ENCODE measurements around the gene PIK3CD.

PIK3CD gene

DNA sequence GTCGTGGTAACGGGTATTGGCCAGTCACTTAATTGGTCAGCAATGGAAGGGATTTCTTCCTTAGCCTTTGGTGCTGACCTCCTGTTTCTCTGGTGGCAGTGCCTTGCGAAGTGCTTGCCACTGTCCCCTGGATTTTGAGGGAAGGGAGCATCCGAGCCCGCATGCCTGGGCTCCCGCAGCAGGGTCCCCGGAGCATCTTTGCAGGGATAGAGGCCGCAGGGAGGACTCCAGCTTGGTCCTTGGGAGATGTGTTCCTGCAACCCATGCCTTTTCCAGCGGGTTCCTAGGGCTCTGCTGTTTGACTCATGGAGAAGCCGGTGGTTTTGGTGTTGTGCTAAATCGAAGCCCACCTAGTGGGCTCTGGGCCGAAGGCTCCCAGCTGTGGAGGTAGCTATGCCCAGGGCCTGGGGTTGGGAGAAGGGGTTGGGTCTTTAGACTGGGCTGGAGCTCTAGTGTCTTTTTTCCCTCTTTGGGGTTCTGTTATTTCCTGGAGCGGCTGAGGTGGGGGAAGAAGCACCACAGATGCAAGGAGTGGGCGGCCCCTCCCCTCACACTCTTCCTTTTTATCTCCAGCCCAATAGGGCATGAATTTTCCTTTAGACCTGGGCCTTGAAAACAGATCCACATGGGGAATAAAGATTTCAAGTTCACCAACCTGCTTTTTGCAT, 39.0 kb downstream of the PIK3CD start:
- no peak for DNase-seq
- TF ChIP-seq, protein P1, sequence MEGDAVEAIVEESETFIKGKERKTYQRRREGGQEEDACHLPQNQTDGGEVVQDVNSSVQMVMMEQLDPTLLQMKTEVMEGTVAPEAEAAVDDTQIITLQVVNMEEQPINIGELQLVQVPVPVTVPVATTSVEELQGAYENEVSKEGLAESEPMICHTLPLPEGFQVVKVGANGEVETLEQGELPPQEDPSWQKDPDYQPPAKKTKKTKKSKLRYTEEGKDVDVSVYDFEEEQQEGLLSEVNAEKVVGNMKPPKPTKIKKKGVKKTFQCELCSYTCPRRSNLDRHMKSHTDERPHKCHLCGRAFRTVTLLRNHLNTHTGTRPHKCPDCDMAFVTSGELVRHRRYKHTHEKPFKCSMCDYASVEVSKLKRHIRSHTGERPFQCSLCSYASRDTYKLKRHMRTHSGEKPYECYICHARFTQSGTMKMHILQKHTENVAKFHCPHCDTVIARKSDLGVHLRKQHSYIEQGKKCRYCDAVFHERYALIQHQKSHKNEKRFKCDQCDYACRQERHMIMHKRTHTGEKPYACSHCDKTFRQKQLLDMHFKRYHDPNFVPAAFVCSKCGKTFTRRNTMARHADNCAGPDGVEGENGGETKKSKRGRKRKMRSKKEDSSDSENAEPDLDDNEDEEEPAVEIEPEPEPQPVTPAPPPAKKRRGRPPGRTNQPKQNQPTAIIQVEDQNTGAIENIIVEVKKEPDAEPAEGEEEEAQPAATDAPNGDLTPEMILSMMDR (IDR thresholded peaks at IDR 0.05; ENCODE audit: low read depth, low read length): no peak
- H3K9me3 ChIP-seq (ENCODE audit: severe bottlenecking): no peaks in the 10 kb centered on the region
- peaks cover 6% of the 10 kb centered on the region for H3K27me3 ChIP-seq (ENCODE audit: insufficient read depth, low read depth, severe bottlenecking)
- no peaks in the 10 kb centered on the region; the same call in 1 of the 2 replicates for H3K36me3 ChIP-seq
- H3K27ac ChIP-seq: no peak overlapping the region
- H3K4me3 ChIP-seq (ENCODE audit: low read depth, low read length): no peak overlapping the region

GRCh38 chr1:9691108-9691445, 39.5 kb downstream of the PIK3CD start:
- peaks cover 6% of the 10 kb centered on the region for H3K27me3 ChIP-seq (ENCODE audit: insufficient read depth, low read depth, severe bottlenecking)
- no peaks in the 10 kb centered on the region; the same call in 1 of the 2 replicates for H3K36me3 ChIP-seq
- no peak overlapping the region for H3K27ac ChIP-seq
- TF ChIP-seq, protein P1 (IDR thresholded peaks at IDR 0.05; ENCODE audit: low read depth, low read length): no peak
- no peak for DNase-seq
- H3K4me3 ChIP-seq (ENCODE audit: low read depth, low read length): no peak overlapping the region
- no peaks in the 10 kb centered on the region for H3K9me3 ChIP-seq (ENCODE audit: severe bottlenecking)

- H3K9me3 ChIP-seq (ENCODE audit: severe bottlenecking): no peaks in the 10 kb centered on the region
- H3K36me3 ChIP-seq: no peaks in the 10 kb centered on the region; the same call in 1 of the 2 replicates
- TF ChIP-seq, protein P1 (IDR thresholded peaks at IDR 0.05; ENCODE audit: low read depth, low read length): no peak
- no peak overlapping the region for H3K27ac ChIP-seq
- DNase-seq: no peak
- H3K27me3 ChIP-seq (ENCODE audit: insufficient read depth, low read depth, severe bottlenecking): peaks cover 6% of the 10 kb centered on the region
- H3K4me3 ChIP-seq (ENCODE audit: low read depth, low read length): no peak overlapping the region
Observed at GRCh38 chr1:9691691-9692090, 40.2 kb downstream of the PIK3CD start.

GRCh38 chr1:9696793-9697192, 45.3 kb downstream of the PIK3CD start:
- H3K27me3 ChIP-seq (ENCODE audit: insufficient read depth, low read depth, severe bottlenecking): no peaks in the 10 kb centered on the region
- H3K9me3 ChIP-seq (ENCODE audit: severe bottlenecking): no peaks in the 10 kb centered on the region
- H3K4me3 ChIP-seq (ENCODE audit: low read depth, low read length): no peak overlapping the region
- H3K27ac ChIP-seq: no peak overlapping the region
- TF ChIP-seq, protein P1 (IDR thresholded peaks at IDR 0.05; ENCODE audit: low read depth, low read length): no peak
- H3K36me3 ChIP-seq: no peaks in the 10 kb centered on the region; the same call in 1 of the 2 replicates
- DNase-seq: no peak

GRCh38 chr1:9699361-9699760, 47.8 kb downstream of the PIK3CD start:
- H3K27me3 ChIP-seq (ENCODE audit: insufficient read depth, low read depth, severe bottlenecking): no peaks in the 10 kb centered on the region
- H3K27ac ChIP-seq: no peak overlapping the region
- TF ChIP-seq, protein P1 (IDR thresholded peaks at IDR 0.05; ENCODE audit: low read depth, low read length): no peak
- no peak overlapping the region for H3K4me3 ChIP-seq (ENCODE audit: low read depth, low read length)
- DNase-seq: no peak
- no peaks in the 10 kb centered on the region for H3K9me3 ChIP-seq (ENCODE audit: severe bottlenecking)
- H3K36me3 ChIP-seq: no peaks in the 10 kb centered on the region

- Histone ChIP-seq H3K36me3 (no peaks in the 10 kb centered on the region), H3K9me3 (ENCODE audit: severe bottlenecking) (no peaks in the 10 kb centered on the region), H3K4me3 (ENCODE audit: low read depth, low read length) (no peak overlapping the region), H3K27me3 (ENCODE audit: insufficient read depth, low read depth, severe bottlenecking) (no peaks in the 10 kb centered on the region), H3K27ac (no peak overlapping the region)
- no peak for DNase-seq
- TF ChIP-seq, protein P1 (IDR thresholded peaks at IDR 0.05; ENCODE audit: low read depth, low read length): no peak
Observed at GRCh38 chr1:9700340-9700739, 48.8 kb downstream of the PIK3CD start.

Data from WERI-Rb-1 (cell line).